H9 (cell line): ENCODE data around the gene CAMKV. TPM values are rescaled to one million over a fixed set of nuclear protein-coding genes. Genes with fewer than 3 reads are reported as not detected.

Experiments used
- DNase-seq: peaks from one replicate; pipeline ENCODE4 v3.0.0-alpha.2; 2017
- H2AFZ ChIP-seq: one replicate; pipeline ENCODE4 v1.6.1; 2013; ENCODE audit warnings: mild to moderate bottlenecking, low read length, control low read depth, moderate library complexity
- H2AK5ac ChIP-seq: 2 replicates; pipeline ENCODE4 v1.6.1; 2013; ENCODE audit warnings: low read length, control low read depth, mixed read lengths; ENCODE audit not compliant: insufficient read length
- H2BK120ac ChIP-seq: one replicate; pipeline ENCODE4 v1.6.1; 2013; ENCODE audit warnings: low read depth, mild to moderate bottlenecking, low read length, control low read depth, inconsistent platforms; ENCODE audit not compliant: poor library complexity, severe bottlenecking
- H2BK12ac ChIP-seq: 2 replicates; pipeline ENCODE4 v1.6.1; 2013; ENCODE audit warnings: low read length, control low read depth, mixed read lengths, low read depth; ENCODE audit not compliant: insufficient read length
- H2BK15ac ChIP-seq: 2 replicates; pipeline ENCODE4 v1.6.1; 2013; ENCODE audit warnings: low read depth, low read length, control low read depth
- H2BK20ac ChIP-seq: one replicate; pipeline ENCODE4 v1.6.1; 2013; ENCODE audit warnings: low read depth, mild to moderate bottlenecking, low read length, control low read depth, inconsistent platforms; ENCODE audit not compliant: poor library complexity, severe bottlenecking
- H2BK5ac ChIP-seq: 2 replicates; pipeline ENCODE4 v1.6.1; 2013; ENCODE audit warnings: low read length, control low read depth, mixed read lengths; ENCODE audit not compliant: insufficient read length
- H3K14ac ChIP-seq: 2 replicates; pipeline ENCODE4 v1.6.1; 2013; ENCODE audit warnings: low read length, control low read depth; ENCODE audit not compliant: insufficient read depth
- H3K18ac ChIP-seq: 2 replicates; pipeline ENCODE4 v1.6.1; 2013; ENCODE audit warnings: low read depth, mild to moderate bottlenecking, mixed read lengths, low read length, control low read depth; ENCODE audit not compliant: insufficient read length
- H3K23ac ChIP-seq: 2 replicates; pipeline ENCODE4 v1.6.1; 2013; ENCODE audit warnings: low read length, control low read depth, mixed read lengths, low read depth; ENCODE audit not compliant: insufficient read length
- H3K23me2 ChIP-seq: 2 replicates; pipeline ENCODE4 v1.6.1; 2013; ENCODE audit warnings: low read depth, mild to moderate bottlenecking, mixed read lengths, low read length, control low read depth; ENCODE audit not compliant: insufficient read length, poor library complexity, severe bottlenecking
- H3K27ac ChIP-seq: 2 replicates; pipeline ENCODE4 v1.5.1; 2013; ENCODE audit warnings: low read length, control low read depth, mixed read lengths, low read depth; ENCODE audit not compliant: insufficient read length
- H3K27me3 ChIP-seq: 2 replicates; pipeline ENCODE4 v1.6.1; 2013; ENCODE audit warnings: low read length, control low read depth, inconsistent platforms; ENCODE audit not compliant: insufficient read depth
- H3K4ac ChIP-seq: 2 replicates; pipeline ENCODE4 v1.6.1; 2013; ENCODE audit warnings: low read depth, mild to moderate bottlenecking, control low read depth, inconsistent platforms, low read length, moderate library complexity
- H3K4me1 ChIP-seq: 2 replicates; pipeline ENCODE4 v1.6.1; 2013; ENCODE audit warnings: low read length, control low read depth, inconsistent platforms; ENCODE audit not compliant: insufficient read depth
- H3K4me2 ChIP-seq: 2 replicates; pipeline ENCODE4 v1.6.1; 2013; ENCODE audit warnings: low read length, control low read depth, mixed read lengths; ENCODE audit not compliant: insufficient read length, insufficient read depth
- H3K56ac ChIP-seq: 2 replicates; pipeline ENCODE4 v1.6.1; 2013; ENCODE audit warnings: low read depth, mild to moderate bottlenecking, mixed read lengths, low read length, control low read depth; ENCODE audit not compliant: insufficient read length
- H3K79me1 ChIP-seq: 2 replicates; pipeline ENCODE4 v1.6.1; 2013; ENCODE audit warnings: low read depth, mild to moderate bottlenecking, moderate library complexity, low read length, control low read depth, inconsistent platforms; ENCODE audit not compliant: insufficient read depth, poor library complexity, severe bottlenecking
- H3K79me2 ChIP-seq: 2 replicates; pipeline ENCODE4 v1.6.1; 2013; ENCODE audit warnings: low read length, control low read depth, inconsistent platforms; ENCODE audit not compliant: insufficient read depth
- H3K9ac ChIP-seq: 2 replicates; pipeline ENCODE4 v1.6.1; 2013; ENCODE audit warnings: low read length, control low read depth, mixed read lengths; ENCODE audit not compliant: insufficient read length; ENCODE audit errors: extremely low read depth
- H3K9me3 ChIP-seq: one replicate; pipeline ENCODE4 v1.6.1; 2013; ENCODE audit warnings: low read depth, low read length, inconsistent platforms; ENCODE audit not compliant: control insufficient read depth
- H3T11ph ChIP-seq: one replicate; pipeline ENCODE4 v1.6.1; 2013; ENCODE audit warnings: mild to moderate bottlenecking, low read length, control low read depth, inconsistent platforms
- H4K20me1 ChIP-seq: one replicate; pipeline ENCODE4 v1.6.1; 2013; ENCODE audit not compliant: control insufficient read depth, insufficient read length, insufficient read depth
- H4K5ac ChIP-seq: 2 replicates; pipeline ENCODE4 v1.6.1; 2013; ENCODE audit warnings: low read depth, mild to moderate bottlenecking, mixed read lengths, low read length, control low read depth; ENCODE audit not compliant: insufficient read length
- H4K8ac ChIP-seq: replicated peaks from 2 replicates; pipeline ENCODE4 v1.6.1; 2013; ENCODE audit warnings: low read length, control low read depth, mixed read lengths, low read depth; ENCODE audit not compliant: insufficient read length
- H4K91ac ChIP-seq: 2 replicates; pipeline ENCODE4 v1.6.1; 2013; ENCODE audit warnings: low read depth, mild to moderate bottlenecking, moderate library complexity, mixed read lengths, low read length, control low read depth; ENCODE audit not compliant: insufficient read length
- H3K27ac Mint-ChIP-seq, 3 experiments: 2 replicates in 2 of 3; 3 replicates in 1 of 3; pipeline ENCODE4 v1.8.0; 2020 to 2021; ENCODE audit warnings: mixed read lengths in 3 of 3, mild to moderate bottlenecking in 1 of 3, moderate library complexity in 1 of 3
- H3K27me3 Mint-ChIP-seq: 2 replicates; pipeline ENCODE4 v1.8.0; 2021; ENCODE audit warnings: low read depth, mild to moderate bottlenecking, moderate library complexity, mixed read lengths
- H3K36me3 Mint-ChIP-seq, 3 experiments: 2 replicates in 2 of 3; 3 replicates in 1 of 3; pipeline ENCODE4 v1.8.0; 2020 to 2021; ENCODE audit warnings: low read depth in 3 of 3, mixed read lengths in 3 of 3; ENCODE audit not compliant: insufficient read depth in 1 of 3
- H3K4me1 Mint-ChIP-seq, 2 experiments: 2 replicates each; pipeline ENCODE4 v1.8.0; 2020; ENCODE audit warnings: mixed read lengths in 2 of 2
- H3K4me3 Mint-ChIP-seq, 2 experiments: 2 replicates in 1 of 2; 3 replicates in 1 of 2; pipeline ENCODE4 v1.8.0; 2020 to 2021; ENCODE audit warnings: mild to moderate bottlenecking in 2 of 2, mixed read lengths in 2 of 2, moderate library complexity in 1 of 2
- H3K9me3 Mint-ChIP-seq, 2 experiments: 2 replicates in 1 of 2; 3 replicates in 1 of 2; pipeline ENCODE4 v1.8.0; 2020; ENCODE audit warnings: mild to moderate bottlenecking in 2 of 2, mixed read lengths in 2 of 2, moderate library complexity in 1 of 2
- CTCF ChIP-seq: fragments of 200-600 bp; sonication (generic); conservative IDR thresholded peaks from 3 replicates; pipeline ENCODE4 v1.8.0; 2021; ENCODE audit warnings: antibody characterized with exemption, mild to moderate bottlenecking
- WGBS: extraction: QIAGEN DNeasy Blood & Tissue Kit; methylation state at CpG from one replicate; pipeline ENCODE4 v1.1.7; 2013; ENCODE audit warnings: missing lambda C conversion rate, low lambda C conversion rate, mixed read lengths; ENCODE audit not compliant: insufficient read length; ENCODE audit errors: extremely low coverage; 5-methylcytosine and 5-hydroxymethylcytosine counted together
- total RNA-seq: library from RNA; stranded (reverse); gene quantifications from 2 replicates; pipeline ENCODE4 v1.2.1, GENCODE V29; 2021

CAMKV gene
- total RNA-seq, 1 experiment from 2014 or later, result 54.2 TPM

DNA sequence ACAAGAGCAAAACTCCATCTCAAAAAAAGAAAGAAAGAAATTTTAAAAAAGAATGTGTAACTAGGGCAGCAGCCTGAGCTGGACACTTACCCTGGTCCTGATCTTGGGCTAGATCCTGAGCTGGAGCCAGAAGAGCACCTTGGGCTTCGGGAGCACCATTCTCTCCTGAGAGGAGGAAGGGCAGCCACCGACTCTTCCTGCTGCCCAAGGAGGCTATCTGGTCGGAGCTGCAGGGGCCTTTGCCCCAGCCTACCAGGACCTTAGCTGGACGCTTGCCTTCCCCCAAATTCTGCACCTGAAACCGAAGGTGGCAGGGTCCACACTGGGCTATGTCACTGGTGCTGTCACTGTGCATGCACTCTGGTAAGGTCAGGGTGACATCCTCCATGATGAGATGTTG, 6.9 kb upstream of the CAMKV start:
- Histone ChIP-seq H4K20me1 (no peaks in the 10 kb centered on the region), H3K18ac (no peak overlapping the region), H2AK5ac (no peak overlapping the region), H2BK120ac (no peak overlapping the region), H3K4me1 (peaks cover 5% of the 10 kb centered on the region; the same call in 1 of the 2 replicates), H3K79me1 (no peaks in the 10 kb centered on the region), H3K14ac (no peak overlapping the region), H2BK12ac (no peak overlapping the region), H2BK15ac (no peak overlapping the region), H3K23ac (no peak overlapping the region), H3T11ph (no peak overlapping the region), H3K4me2 (no peak overlapping the region), H3K4ac (no peak overlapping the region), H2BK20ac (no peak overlapping the region), H3K79me2 (no peaks in the 10 kb centered on the region), H3K9me3 (no peaks in the 10 kb centered on the region), H3K27me3 (no peaks in the 10 kb centered on the region), H4K5ac (no peak overlapping the region), H3K27ac (no peak overlapping the region), H2AFZ (no peak overlapping the region), H4K91ac (no peak overlapping the region), H2BK5ac (no peak overlapping the region), H3K9ac (no peak overlapping the region), H4K8ac (no peak overlapping the region), H3K23me2 (no peaks in the 10 kb centered on the region), H3K56ac (no peak overlapping the region)
- no peak for DNase-seq
- Mint-ChIP-seq H3K36me3 (no peaks in the 10 kb centered on the region), H3K4me3 (no peak overlapping the region), H3K9me3 (no peaks in the 10 kb centered on the region), H3K4me1 (peaks cover 18 to 20% of the 10 kb centered on the region in 2 experiments), H3K27ac (no peak overlapping the region; a peak in 1 of 7 replicates), H3K27me3 (peaks cover 13% of the 10 kb centered on the region)
- no CpG with 5 or more reads among the region's 5 CpGs for WGBS
- no peak for TF ChIP-seq CTCF
